ENCODE results near the gene ADAMTS14. TPM values are rescaled to one million over a fixed set of nuclear protein-coding genes. Genes with fewer than 3 reads are reported as not detected.

ADAMTS14 gene
- total RNA-seq, 1 donor from 2014 or later: 0.33 TPM

DNA sequence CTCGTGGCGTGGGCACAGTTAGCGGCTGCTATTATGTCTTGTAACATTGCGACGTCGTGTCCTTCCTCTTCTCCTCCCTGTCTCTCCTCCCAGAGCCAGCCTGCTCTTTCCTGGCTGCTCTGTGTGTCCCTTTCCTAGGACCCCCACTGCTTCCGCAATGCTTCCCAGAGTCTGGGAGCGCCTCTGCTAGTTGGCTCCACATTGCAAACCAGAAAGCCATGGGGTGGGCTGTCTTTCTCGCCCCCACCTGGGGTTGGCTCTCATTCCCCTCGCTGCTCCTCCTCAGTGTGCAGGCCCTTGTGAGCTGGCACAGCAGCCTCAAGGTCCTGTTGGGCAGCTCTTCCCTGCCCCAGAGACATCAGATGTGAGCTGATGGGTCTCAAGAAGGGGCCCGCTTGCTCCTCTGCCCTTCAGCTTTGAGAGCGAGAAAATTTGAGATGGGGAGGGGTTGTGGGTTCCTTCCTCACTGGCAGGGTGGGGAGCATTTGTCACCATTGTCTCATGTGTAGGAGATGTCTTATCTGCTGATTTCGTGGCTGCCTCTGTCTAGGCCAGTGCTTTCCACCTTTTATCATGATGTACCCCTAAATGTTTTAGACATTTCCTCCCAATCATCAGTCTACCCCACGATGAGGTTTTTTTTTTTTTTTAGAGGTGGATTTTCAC is 3.3 kb downstream of the ADAMTS14 start:
- Mint-ChIP-seq H3K27ac (no peak overlapping the region), H3K36me3 (ENCODE audit: low read depth) (no peaks in the 10 kb centered on the region), H3K4me1 (peaks cover 10% of the 10 kb centered on the region), H3K27me3 (peaks cover 37% of the 10 kb centered on the region), H3K4me3 (no peak overlapping the region), H3K9me3 (no peaks in the 10 kb centered on the region)
- DNase-seq: no peak
- intact Hi-C loops (cut with micrococcal nuclease): no loop called here

DNA sequence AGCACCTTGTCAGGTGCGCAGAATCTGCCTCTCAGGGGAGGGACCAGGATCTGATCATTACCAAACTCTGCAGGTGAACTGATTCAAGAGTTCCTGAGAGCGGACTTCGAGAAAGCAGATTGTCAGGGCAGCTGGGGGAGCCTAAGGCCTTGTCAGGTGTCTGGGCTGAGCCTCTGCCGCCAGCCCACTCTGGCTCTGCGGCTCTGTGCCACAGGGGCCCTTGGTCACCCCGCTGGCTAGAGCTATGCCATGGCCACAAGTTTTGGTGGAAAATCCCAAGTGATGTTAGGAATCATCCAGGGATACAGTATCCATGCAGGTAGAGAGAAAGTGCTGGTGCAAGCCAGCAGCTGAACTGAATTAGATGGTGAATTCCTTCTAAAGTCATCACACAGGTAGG is 4.2 kb downstream of the ADAMTS14 start:
- intact Hi-C loops (cut with micrococcal nuclease): no loop called here
- Mint-ChIP-seq H3K4me3 (no peak overlapping the region), H3K9me3 (no peaks in the 10 kb centered on the region), H3K4me1 (peaks cover 15% of the 10 kb centered on the region), H3K36me3 (ENCODE audit: low read depth) (no peaks in the 10 kb centered on the region), H3K27ac (no peak overlapping the region), H3K27me3 (peaks cover 28% of the 10 kb centered on the region)
- no peak for DNase-seq

DNA sequence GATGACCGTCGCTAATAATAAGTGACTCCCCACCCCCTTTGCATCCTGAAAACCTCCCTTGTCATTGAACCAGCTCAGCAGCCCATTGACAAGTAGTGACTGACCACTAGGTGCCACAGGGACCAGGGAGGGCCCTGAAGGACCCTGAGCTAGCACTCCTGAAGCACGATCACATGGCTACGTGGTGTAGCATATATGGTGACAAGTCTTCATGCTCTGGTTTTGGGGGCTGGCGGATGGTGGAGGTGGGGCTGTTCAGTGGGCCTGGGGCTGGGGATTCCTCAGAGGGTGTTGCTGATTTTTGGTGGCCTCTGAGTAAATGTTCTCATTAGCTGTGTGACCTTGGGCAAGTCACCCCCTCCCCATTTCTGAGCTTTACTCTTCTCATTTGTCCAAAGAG is 4.7 kb downstream of the ADAMTS14 start:
- DNase-seq: no peak
- Mint-ChIP-seq H3K4me1 (peaks cover 18% of the 10 kb centered on the region), H3K9me3 (no peaks in the 10 kb centered on the region), H3K36me3 (ENCODE audit: low read depth) (no peaks in the 10 kb centered on the region), H3K27ac (no peak overlapping the region), H3K4me3 (no peak overlapping the region), H3K27me3 (peaks cover 23% of the 10 kb centered on the region)
- intact Hi-C loops (cut with micrococcal nuclease): no loop called here

GRCh38 chr10:70677620-70678249 is 5.4 kb downstream of the ADAMTS14 start:
- Mint-ChIP-seq H3K9me3 (no peaks in the 10 kb centered on the region), H3K27me3 (peaks cover 23% of the 10 kb centered on the region), H3K4me1 (peaks cover 19% of the 10 kb centered on the region), H3K4me3 (no peak overlapping the region), H3K36me3 (ENCODE audit: low read depth) (no peaks in the 10 kb centered on the region), H3K27ac (no peak overlapping the region)
- DNase-seq: no peak
- intact Hi-C loops (cut with micrococcal nuclease): no loop called here

DNA sequence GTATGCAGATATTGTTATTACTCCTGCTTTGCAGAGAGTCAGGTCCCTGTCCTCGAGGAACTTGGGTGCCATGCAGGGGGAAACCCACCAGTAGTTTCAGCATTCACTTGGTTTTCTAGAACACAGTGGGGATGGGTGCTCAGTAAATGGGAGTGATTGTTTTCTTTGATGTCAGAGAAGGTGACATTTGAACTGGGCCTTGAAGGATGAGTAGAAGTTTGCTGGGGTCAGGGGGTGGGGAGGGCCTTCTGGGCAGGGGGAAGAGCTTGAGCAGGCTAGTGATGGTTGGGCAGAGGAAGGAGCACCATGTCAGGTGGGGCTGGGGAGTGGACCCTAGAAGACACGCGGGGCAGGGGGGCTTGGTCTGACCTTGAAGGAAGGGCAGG is 5.9 kb downstream of the ADAMTS14 start:
- peaks cover 19% of the 10 kb centered on the region for H3K4me1 Mint-ChIP-seq
- no peaks in the 10 kb centered on the region for H3K9me3 Mint-ChIP-seq
- DNase-seq: no peak
- H3K4me3 Mint-ChIP-seq: no peak overlapping the region
- H3K36me3 Mint-ChIP-seq (ENCODE audit: low read depth): no peaks in the 10 kb centered on the region
- H3K27ac Mint-ChIP-seq: no peak overlapping the region
- peaks cover 19% of the 10 kb centered on the region for H3K27me3 Mint-ChIP-seq
- intact Hi-C loops (cut with micrococcal nuclease): no loop called here

DNA sequence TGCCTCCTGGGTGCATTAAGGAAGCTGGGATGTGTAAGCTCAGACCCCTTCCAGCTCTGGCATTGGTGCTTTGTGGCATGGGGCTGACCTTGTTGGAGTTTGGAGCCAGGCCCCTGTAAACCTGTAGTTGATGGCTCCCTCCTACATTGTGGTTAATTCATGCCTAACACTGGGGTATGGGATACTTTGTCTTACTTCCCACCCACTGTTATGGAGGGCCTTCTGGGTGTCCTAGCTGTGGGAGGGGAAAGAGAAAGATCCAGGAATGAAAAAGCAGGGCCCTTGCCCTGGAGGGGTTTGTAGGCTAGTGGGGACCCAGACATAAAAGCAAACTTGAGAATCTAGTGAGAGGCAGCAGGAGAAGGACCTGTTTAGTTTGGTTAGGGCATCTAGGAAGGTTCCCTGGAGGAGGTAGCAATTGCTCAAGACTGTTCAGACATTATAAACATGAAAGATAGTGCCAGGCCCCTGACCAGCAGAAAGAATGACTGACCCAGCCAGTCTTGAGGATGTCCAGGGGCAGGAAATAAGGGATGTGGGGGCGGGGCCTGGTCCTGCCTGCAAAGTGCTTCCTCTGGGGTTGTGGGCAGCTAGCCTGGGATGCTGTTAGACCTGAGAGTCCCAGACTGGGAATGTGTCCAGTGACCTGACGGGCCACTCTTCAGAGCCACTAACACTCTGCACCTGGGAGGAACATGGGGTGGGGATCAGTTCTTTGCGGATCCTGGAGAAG is 6.6 kb downstream of the ADAMTS14 start:
- no peaks in the 10 kb centered on the region for H3K9me3 Mint-ChIP-seq
- H3K36me3 Mint-ChIP-seq (ENCODE audit: low read depth): no peaks in the 10 kb centered on the region
- no peak for DNase-seq

GRCh38 chr10:70679498-70679897 is 7.2 kb downstream of the ADAMTS14 start:
- H3K27me3 Mint-ChIP-seq: peaks cover 6% of the 10 kb centered on the region
- H3K36me3 Mint-ChIP-seq (ENCODE audit: low read depth): no peaks in the 10 kb centered on the region
- no peak overlapping the region for H3K4me3 Mint-ChIP-seq
- DNase-seq: no peak
- no peaks in the 10 kb centered on the region for H3K9me3 Mint-ChIP-seq
- intact Hi-C loops (cut with micrococcal nuclease): no loop called here
- H3K27ac Mint-ChIP-seq: no peak overlapping the region
- H3K4me1 Mint-ChIP-seq: peaks cover 24% of the 10 kb centered on the region

More for the DNA sequence above, 6.6 kb downstream of the ADAMTS14 start:
- Mint-ChIP-seq H3K4me1 (peaks cover 24% of the 10 kb centered on the region), H3K27ac (peak overlapping the region; percentile 62), H3K27me3 (peaks cover 12% of the 10 kb centered on the region), H3K4me3 (no peak overlapping the region)
- intact Hi-C loops (cut with micrococcal nuclease): no loop called here

DNA sequence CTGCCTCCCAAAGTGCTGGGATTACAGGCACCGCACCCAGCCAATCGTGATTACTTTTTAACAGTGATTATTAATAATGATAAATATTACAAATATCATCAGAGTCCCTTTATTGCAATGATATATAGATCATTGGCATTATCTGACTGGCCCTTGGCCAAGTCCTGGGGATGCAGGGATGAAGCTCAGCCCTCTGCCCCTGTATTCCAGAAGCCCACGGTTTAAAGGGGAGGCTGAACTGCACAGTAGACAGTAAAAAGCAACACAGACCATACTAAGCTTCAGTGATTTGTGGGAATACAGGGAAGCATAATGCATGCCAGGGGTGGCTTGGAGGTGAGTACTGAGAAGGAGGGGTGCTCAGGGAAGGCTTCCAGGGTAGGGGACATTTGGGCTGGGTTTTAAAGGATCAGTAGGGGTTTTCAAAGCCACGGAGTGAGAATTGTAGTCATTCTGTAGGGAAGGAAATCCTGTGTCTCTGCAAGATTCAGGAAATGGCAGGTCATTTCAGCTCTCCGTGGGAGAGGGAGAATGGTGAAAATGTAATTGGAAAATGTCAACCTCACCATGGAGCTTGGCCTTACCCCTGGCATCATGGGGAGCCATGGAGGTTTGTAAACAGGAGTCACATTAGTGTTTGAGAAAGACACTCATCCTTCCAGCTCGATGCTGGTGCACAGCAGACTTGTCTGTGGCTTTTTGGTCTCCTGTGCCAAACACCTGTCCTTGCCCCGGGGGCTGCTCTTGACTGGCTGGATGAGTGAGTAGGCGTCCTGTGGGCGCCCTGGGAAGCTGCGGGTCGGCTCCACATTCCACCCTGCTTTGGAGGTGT is 8.8 kb downstream of the ADAMTS14 start:
- intact Hi-C loops (cut with micrococcal nuclease): no loop called here
- peaks cover 24% of the 10 kb centered on the region for H3K4me1 Mint-ChIP-seq
- no peak for DNase-seq
- no peaks in the 10 kb centered on the region for H3K9me3 Mint-ChIP-seq
- no peak overlapping the region for H3K4me3 Mint-ChIP-seq
- no peak overlapping the region for H3K27ac Mint-ChIP-seq
- H3K27me3 Mint-ChIP-seq: no peaks in the 10 kb centered on the region
- no peaks in the 10 kb centered on the region for H3K36me3 Mint-ChIP-seq (ENCODE audit: low read depth)

DNA sequence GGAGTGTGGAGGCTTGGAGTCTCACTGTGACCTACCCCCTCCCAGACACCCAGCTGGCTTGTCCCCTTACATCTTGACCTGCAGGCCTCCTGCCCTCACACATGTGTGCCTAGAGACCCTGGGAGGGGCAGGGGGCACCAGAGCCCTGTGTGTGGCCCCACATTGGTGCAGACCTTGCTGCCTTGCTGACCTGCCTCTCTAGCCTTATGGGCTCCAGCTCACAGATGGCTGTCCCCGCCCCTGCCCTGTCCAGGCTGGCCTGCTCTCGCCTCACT is 9.4 kb downstream of the ADAMTS14 start:
- intact Hi-C loops (cut with micrococcal nuclease): no loop called here
- Mint-ChIP-seq H3K9me3 (no peaks in the 10 kb centered on the region), H3K4me1 (peaks cover 24% of the 10 kb centered on the region), H3K27me3 (no peaks in the 10 kb centered on the region), H3K36me3 (ENCODE audit: low read depth) (no peaks in the 10 kb centered on the region), H3K27ac (no peak overlapping the region), H3K4me3 (no peak overlapping the region)
- no peak for DNase-seq

- H3K4me1 Mint-ChIP-seq: peaks cover 23% of the 10 kb centered on the region
- DNase-seq: no peak
- intact Hi-C loops (cut with micrococcal nuclease): no loop called here
- H3K27ac Mint-ChIP-seq: no peak overlapping the region
- no peaks in the 10 kb centered on the region for H3K36me3 Mint-ChIP-seq (ENCODE audit: low read depth)
- no peaks in the 10 kb centered on the region for H3K27me3 Mint-ChIP-seq
- no peaks in the 10 kb centered on the region for H3K9me3 Mint-ChIP-seq
- no peak overlapping the region for H3K4me3 Mint-ChIP-seq
Measured at GRCh38 chr10:70682920-70683600, 10.8 kb downstream of the ADAMTS14 start.

- intact Hi-C loops (cut with micrococcal nuclease): no loop called here
- no peaks in the 10 kb centered on the region for H3K36me3 Mint-ChIP-seq (ENCODE audit: low read depth)
- no peak overlapping the region for H3K4me3 Mint-ChIP-seq
- no peak for DNase-seq
- H3K27me3 Mint-ChIP-seq: no peaks in the 10 kb centered on the region
- H3K27ac Mint-ChIP-seq: no peak overlapping the region
- H3K9me3 Mint-ChIP-seq: no peaks in the 10 kb centered on the region
- H3K4me1 Mint-ChIP-seq: peaks cover 22% of the 10 kb centered on the region
Measured at GRCh38 chr10:70683601-70683934, 11.3 kb downstream of the ADAMTS14 start.

DNA sequence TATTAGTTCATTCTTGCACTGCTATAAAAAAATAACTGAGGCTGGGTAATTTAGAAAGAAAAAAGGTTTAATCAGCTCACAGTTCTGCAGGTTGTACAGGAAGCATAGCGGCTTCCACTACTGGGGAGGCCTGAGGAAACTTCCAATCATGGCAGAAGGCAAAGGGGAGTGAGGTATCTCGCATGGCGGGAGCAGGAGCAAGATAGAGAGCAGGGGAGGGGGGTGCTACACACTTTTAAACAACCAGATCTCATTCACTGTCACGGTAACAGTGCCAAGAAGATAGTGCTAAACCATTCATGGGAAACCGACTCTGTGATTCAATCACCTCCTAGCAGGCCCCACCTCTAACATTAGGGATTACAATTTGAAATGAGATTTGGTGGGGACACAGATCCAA is 11.6 kb downstream of the ADAMTS14 start:
- H3K4me3 Mint-ChIP-seq: no peak overlapping the region
- no peak for DNase-seq
- H3K4me1 Mint-ChIP-seq: peaks cover 20% of the 10 kb centered on the region
- H3K36me3 Mint-ChIP-seq (ENCODE audit: low read depth): no peaks in the 10 kb centered on the region
- intact Hi-C loops (cut with micrococcal nuclease): no loop called here
- H3K9me3 Mint-ChIP-seq: no peaks in the 10 kb centered on the region
- no peak overlapping the region for H3K27ac Mint-ChIP-seq
- H3K27me3 Mint-ChIP-seq: no peaks in the 10 kb centered on the region

GRCh38 chr10:70684374-70684773 is 12.1 kb downstream of the ADAMTS14 start:
- intact Hi-C loops (cut with micrococcal nuclease): no loop called here
- Mint-ChIP-seq H3K9me3 (no peaks in the 10 kb centered on the region), H3K4me1 (peaks cover 19% of the 10 kb centered on the region), H3K27me3 (no peaks in the 10 kb centered on the region), H3K27ac (no peak overlapping the region), H3K36me3 (ENCODE audit: low read depth) (no peaks in the 10 kb centered on the region), H3K4me3 (no peak overlapping the region)
- no peak for DNase-seq
